Fibroblast of mammary gland (primary cell): ENCODE results near the gene SFRP5.

Experiments used
- DNase-seq: peaks from one replicate; pipeline ENCODE4 v3.0.0-alpha.2; 2010; ENCODE audit warnings: low read depth
- H3K4me3 ChIP-seq: 2 replicates; pipeline ENCODE4 v1.5.1; 2011; ENCODE audit warnings: low read depth, mild to moderate bottlenecking, low read length, moderate library complexity; ENCODE audit not compliant: control insufficient read depth
- CTCF ChIP-seq: conservative IDR thresholded peaks from 2 replicates; pipeline ENCODE4 v1.5.1; 2011; ENCODE audit warnings: low read depth, low read length, inconsistent platforms; ENCODE audit not compliant: control insufficient read depth, insufficient read depth

SFRP5 gene

GRCh38 chr10:97780841-97781617 lies 9.2 kb upstream of the SFRP5 start:
- DNase-seq = no peak
- no peak overlapping the region for H3K4me3 ChIP-seq
- no peak for TF ChIP-seq CTCF

GRCh38 chr10:97779975-97780374 lies 8.2 kb upstream of the SFRP5 start:
- TF ChIP-seq CTCF = no peak
- DNase-seq = no peak
- H3K4me3 ChIP-seq = no peak overlapping the region

- H3K4me3 ChIP-seq = no peak overlapping the region
- no peak for DNase-seq
- TF ChIP-seq CTCF = no peak
Observed at GRCh38 chr10:97779492-97779891, 7.7 kb upstream of the SFRP5 start.

GRCh38 chr10:97778452-97779302 lies 6.9 kb upstream of the SFRP5 start:
- no peak overlapping the region for H3K4me3 ChIP-seq
- no peak for DNase-seq
- TF ChIP-seq CTCF = no peak

GRCh38 chr10:97777143-97777542 lies 5.3 kb upstream of the SFRP5 start:
- TF ChIP-seq CTCF = no peak
- H3K4me3 ChIP-seq = no peak overlapping the region
- no peak for DNase-seq

GRCh38 chr10:97774811-97775294 lies 3.1 kb upstream of the SFRP5 start:
- no peak for DNase-seq
- H3K4me3 ChIP-seq = no peak overlapping the region
- no peak for TF ChIP-seq CTCF
